IPS-11a (cell line): ENCODE results near the gene FCN2.
"Not testable (repeated sequence)": the region's sequence is repeated elsewhere in the genome, so short reads cannot be mapped to it uniquely, and the experiment has no call there.

Experiments
- H3K4me3 ChIP-seq: one replicate; pipeline ENCODE4 v1.5.1; 2013; ENCODE audit warnings: low read depth, low read length, control low read depth

The FCN2 gene

GRCh38 chr9:134847138-134847537 lies 33.5 kb upstream of the FCN2 start:
- H3K4me3 ChIP-seq, result no peak overlapping the region

- H3K4me3 ChIP-seq, result no peak overlapping the region
These were observed 32.7 kb upstream of the FCN2 start for GRCh38 chr9:134847752-134848432.

- H3K4me3 ChIP-seq, result no peak overlapping the region
These were observed 32.1 kb upstream of the FCN2 start for GRCh38 chr9:134848504-134848903.

GRCh38 chr9:134850611-134851010 lies 30.0 kb upstream of the FCN2 start:
- H3K4me3 ChIP-seq, result no peak overlapping the region

GRCh38 chr9:134851020-134851419 lies 29.6 kb upstream of the FCN2 start:
- no peak overlapping the region for H3K4me3 ChIP-seq

- H3K4me3 ChIP-seq, result no peak overlapping the region
These were observed 27.5 kb upstream of the FCN2 start for GRCh38 chr9:134852906-134853654.

GRCh38 chr9:134853893-134854292 lies 26.7 kb upstream of the FCN2 start:
- H3K4me3 ChIP-seq, result no peak overlapping the region

- no peak overlapping the region for H3K4me3 ChIP-seq
These were observed 26.0 kb upstream of the FCN2 start for GRCh38 chr9:134854541-134854981.

GRCh38 chr9:134855231-134855899 lies 25.2 kb upstream of the FCN2 start:
- H3K4me3 ChIP-seq, result no peak overlapping the region

- H3K4me3 ChIP-seq, result no peak overlapping the region
These were observed 24.7 kb upstream of the FCN2 start for GRCh38 chr9:134855900-134856377.

- H3K4me3 ChIP-seq, result not testable (repeated sequence)
These were observed 23.2 kb upstream of the FCN2 start for GRCh38 chr9:134857451-134857850.

- H3K4me3 ChIP-seq, result no peak overlapping the region
These were observed 22.4 kb upstream of the FCN2 start for GRCh38 chr9:134858051-134858841.

GRCh38 chr9:134860510-134860909 lies 20.1 kb upstream of the FCN2 start:
- H3K4me3 ChIP-seq, result no peak overlapping the region

GRCh38 chr9:134861595-134862334 lies 18.8 kb upstream of the FCN2 start:
- H3K4me3 ChIP-seq, result no peak overlapping the region

GRCh38 chr9:134863306-134863902 lies 17.2 kb upstream of the FCN2 start:
- no peak overlapping the region for H3K4me3 ChIP-seq

- no peak overlapping the region for H3K4me3 ChIP-seq
These were observed 16.4 kb upstream of the FCN2 start for GRCh38 chr9:134863941-134864820.

GRCh38 chr9:134864821-134865190 lies 15.8 kb upstream of the FCN2 start:
- no peak overlapping the region for H3K4me3 ChIP-seq

- no peak overlapping the region for H3K4me3 ChIP-seq
These were observed 12.5 kb upstream of the FCN2 start for GRCh38 chr9:134867917-134868750.
